HL-60 (cell line): Measurements from ENCODE around the gene NANOS2.

ENCODE experiments used
- DNase-seq, 2 experiments: peaks; one replicate each; pipeline ENCODE4 v3.0.0-alpha.2; 2010 to 2020; ENCODE audit warnings: low read depth in 1 of 2, low spot score in 1 of 2
- H3K27ac ChIP-seq: fragments of 250-450 bp; sonication (Bioruptor Pico); replicated peaks from 2 replicates; pipeline ENCODE4 v1.5.1; 2020; ENCODE audit warnings: mild to moderate bottlenecking, moderate library complexity
- H3K27me3 ChIP-seq: fragments of 250-450 bp; sonication (Bioruptor Pico); 2 replicates; pipeline ENCODE4 v1.5.1; 2021; ENCODE audit warnings: mild to moderate bottlenecking, moderate library complexity; ENCODE audit not compliant: insufficient read depth, poor library complexity, severe bottlenecking
- H3K4me3 ChIP-seq: replicated peaks from 2 replicates; pipeline ENCODE4 v1.5.1; 2011; ENCODE audit warnings: mild to moderate bottlenecking, control low read depth, low read length; ENCODE audit not compliant: insufficient read depth
- CTCF ChIP-seq: IDR thresholded peaks from one replicate; pipeline ENCODE4 v1.5.1; 2011; ENCODE audit warnings: low read length, control low read depth, inconsistent platforms; ENCODE audit not compliant: insufficient read depth
- GABPA ChIP-seq: IDR thresholded peaks from 2 replicates; pipeline ENCODE4 v1.6.1; 2012; ENCODE audit warnings: low read depth
- POLR2AphosphoS5 ChIP-seq: IDR thresholded peaks from 2 replicates; pipeline ENCODE4 v1.6.1; 2012; ENCODE audit warnings: low read depth
- REST ChIP-seq: IDR thresholded peaks from 2 replicates; pipeline ENCODE4 v1.6.1; 2012; ENCODE audit warnings: low read depth; ENCODE audit not compliant: insufficient replicate concordance
- SPI1 ChIP-seq: IDR thresholded peaks from 2 replicates; pipeline ENCODE4 v1.6.1; 2012; ENCODE audit warnings: low read depth, mild to moderate bottlenecking, borderline replicate concordance

The NANOS2 gene

DNA sequence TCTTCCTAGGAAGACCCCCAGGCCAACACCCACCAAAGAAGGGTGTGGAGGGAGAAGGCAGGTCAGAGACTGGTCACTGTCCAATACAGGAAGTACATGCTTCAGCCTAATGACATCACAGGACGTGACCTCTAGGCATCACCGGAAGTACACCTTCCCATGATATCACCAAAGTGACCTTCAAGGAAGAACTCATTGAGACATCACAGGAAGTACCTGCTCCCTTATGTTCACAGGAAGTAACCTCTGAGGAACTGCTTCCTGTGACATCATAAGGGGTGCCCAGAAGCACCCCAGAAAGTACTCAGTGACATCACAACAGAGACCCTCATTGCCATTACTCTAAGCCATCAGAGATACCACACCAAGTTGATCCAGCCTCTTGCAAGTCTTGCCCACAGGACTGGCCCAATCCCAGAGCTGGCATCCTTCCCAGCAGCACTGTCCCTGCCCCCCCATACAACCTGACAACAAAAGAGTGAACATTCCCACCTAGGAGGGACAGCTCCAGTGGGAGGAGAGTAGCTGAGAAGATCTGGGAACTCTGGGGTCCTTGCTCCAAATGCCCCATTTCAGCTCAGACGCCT lies 24.2 kb upstream of the NANOS2 start:
- peaks cover 18% of the 10 kb centered on the region for H3K27me3 ChIP-seq
- H3K27ac ChIP-seq = no peak overlapping the region
- H3K4me3 ChIP-seq = no peak overlapping the region
- TF ChIP-seq SPI1 (no peak), POLR2AphosphoS5 (no peak), GABPA (peak; percentile 56)
- peak in 1 of 2 experiments; percentile 20 for DNase-seq

- TF ChIP-seq POLR2AphosphoS5 (no peak), SPI1 (no peak), GABPA (no peak), REST (no peak), CTCF (no peak)
- no peak for DNase-seq
- Histone ChIP-seq H3K27me3 (peaks cover 9% of the 10 kb centered on the region), H3K27ac (no peak overlapping the region), H3K4me3 (no peak overlapping the region)
These were observed 20.7 kb upstream of the NANOS2 start for GRCh38 chr19:45935267-45935666.

GRCh38 chr19:45934551-45935230 lies 20.1 kb upstream of the NANOS2 start:
- Histone ChIP-seq H3K27ac (no peak overlapping the region), H3K27me3 (peaks cover 7% of the 10 kb centered on the region), H3K4me3 (no peak overlapping the region)
- TF ChIP-seq CTCF = no peak
- TF ChIP-seq SPI1 = no peak
- TF ChIP-seq POLR2AphosphoS5 = no peak
- TF ChIP-seq REST = no peak
- no peak for TF ChIP-seq GABPA
- no peak for DNase-seq

DNA sequence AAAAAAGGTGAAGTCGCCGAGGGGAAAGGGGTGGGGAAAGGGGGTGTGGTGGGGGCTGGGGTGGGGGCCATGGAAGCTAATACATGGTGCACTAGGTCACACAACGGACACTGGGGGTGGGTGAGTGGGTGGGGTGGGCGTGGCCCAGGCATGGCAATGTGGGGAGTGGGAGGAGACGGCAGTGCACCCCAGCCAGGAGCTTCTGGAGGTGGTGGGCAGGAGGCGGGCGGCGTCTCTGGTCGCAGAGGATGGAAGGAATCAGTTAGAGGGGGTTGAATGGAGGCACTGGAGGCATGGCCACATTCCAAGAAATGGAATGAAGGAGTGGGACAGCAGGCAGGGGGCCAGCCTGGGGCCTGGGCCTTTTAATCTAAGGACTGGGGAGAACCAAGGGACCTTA lies 19.2 kb upstream of the NANOS2 start:
- H3K27ac ChIP-seq = no peak overlapping the region
- no peak for DNase-seq
- no peak overlapping the region for H3K4me3 ChIP-seq
- peaks cover 4% of the 10 kb centered on the region for H3K27me3 ChIP-seq
- TF ChIP-seq REST = no peak
